ENCODE results near the gene REXO1.

REXO1 gene

DNA sequence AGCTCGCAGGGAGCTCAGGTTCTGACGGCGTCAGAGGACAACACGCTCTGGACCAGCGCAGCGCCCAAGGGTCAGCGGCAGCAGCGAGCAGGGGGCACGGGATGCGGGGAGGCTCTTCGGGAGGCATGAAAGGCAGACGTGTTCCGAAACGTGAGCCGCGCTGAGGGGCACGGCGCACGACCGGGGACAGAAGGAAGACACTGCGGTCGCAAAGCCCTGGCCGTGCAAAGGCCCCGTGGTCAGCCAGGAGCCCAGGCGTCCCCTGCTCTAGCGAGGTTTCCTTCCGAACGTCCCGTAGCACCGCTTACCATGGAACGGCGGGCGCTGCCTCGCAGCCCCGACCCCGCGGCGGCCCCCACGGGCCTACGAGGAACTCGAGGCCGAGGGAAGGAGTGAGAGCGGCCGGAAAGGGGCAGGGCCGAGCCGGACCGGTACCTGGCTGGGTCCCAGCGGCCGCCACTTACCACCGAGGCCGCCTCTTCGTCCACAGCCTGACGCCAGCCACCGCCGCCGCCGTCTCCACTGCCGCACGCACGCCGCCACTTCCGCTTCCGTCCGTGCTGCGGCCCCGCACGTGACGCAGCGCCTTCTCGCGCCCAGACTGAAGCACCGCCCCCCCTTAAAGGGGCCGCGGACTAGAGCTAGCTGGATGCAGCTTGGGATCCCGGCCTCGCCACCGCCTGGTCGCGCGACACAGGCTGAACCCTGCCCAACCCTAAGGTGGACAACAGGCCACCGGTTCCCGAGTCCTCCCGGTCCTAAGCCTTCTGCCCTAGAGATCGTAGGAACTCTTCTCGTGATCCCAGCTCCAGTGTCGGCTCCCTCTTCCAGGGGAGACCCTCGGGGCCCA is 27.6 kb upstream of the REXO1 start:
- POLR2A ChIA-PET: interaction anchor here (0.5 to 2.8 kb wide), 14 partner anchors 9 to 690 kb away, joined by 3 to 22 read pairs (median 3); partner anchors contain the start of genes ABHD17A, ADAT3 and SCAMP4
- no peaks in the 10 kb centered on the region for H3K9me3 ChIP-seq (ENCODE audit: control insufficient read depth, insufficient read depth, low read depth, low read length)
- H3K4me3 ChIP-seq (ENCODE audit: low read depth, low read length): peak overlapping the region; percentile 96
- CTCF ChIA-PET: interaction anchor here (0.7 to 1.7 kb wide), 9 partner anchors 11 to 203 kb away, joined by 3 to 6 read pairs (median 3); no protein-coding TSS in a partner anchor
- peak overlapping the region; percentile 89 for H3K27ac ChIP-seq (ENCODE audit: extremely low read depth, low read depth, low read length)
- H3K4me1 ChIP-seq (ENCODE audit: control insufficient read depth, insufficient read depth, low read length): peaks cover 10% of the 10 kb centered on the region
- peaks cover 0 to 27% of the 10 kb centered on the region in 2 experiments; a peak in 2 of 3 replicates for H3K36me3 ChIP-seq (ENCODE audit: control insufficient read depth in 2 of 2, insufficient read depth in 1 of 2, low read length in 2 of 2)
- TF ChIP-seq SCRT1 (tag by site-specific recombination; IDR thresholded peaks at IDR 0.05; ENCODE audit: borderline replicate concordance) (no peak), ZNF48 (tag by site-specific recombination; IDR thresholded peaks at IDR 0.05) (no peak), ZNF274 (IDR thresholded peaks at IDR 0.05; ENCODE audit: low read length) (no peak), ZNF274 (tag by site-specific recombination; IDR thresholded peaks at IDR 0.05; ENCODE audit: borderline replicate concordance) (no peak), MEIS1 (CRISPR knock-in tag; IDR thresholded peaks at IDR 0.05; ENCODE audit: borderline replicate concordance) (no peak), ZFHX2 (tag by site-specific recombination; conservative IDR thresholded peaks at IDR 0.05) (no peak; the same call in 1 of the 2 replicates), ZNF174 (tag by site-specific recombination; IDR thresholded peaks at IDR 0.05) (no peak), ZNF121 (tag by site-specific recombination; IDR thresholded peaks at IDR 0.05) (no peak), KLF10 (tag by site-specific recombination; IDR thresholded peaks at IDR 0.05) (peak; percentile 43; the same call in 1 of the 2 replicates), ZNF837 (tag by site-specific recombination; IDR thresholded peaks at IDR 0.05) (no peak), ZBTB48 (tag by site-specific recombination; IDR thresholded peaks at IDR 0.05) (no peak), ZNF830 (tag by site-specific recombination; IDR thresholded peaks at IDR 0.05; ENCODE audit: low read depth) (no peak), ZFP41 (tag by site-specific recombination; IDR thresholded peaks at IDR 0.05; ENCODE audit: borderline replicate concordance) (no peak), ZNF654 (tag by site-specific recombination; IDR thresholded peaks at IDR 0.05; ENCODE audit: low read depth) (no peak), ZNF391 (tag by site-specific recombination; IDR thresholded peaks at IDR 0.05; ENCODE audit: borderline replicate concordance, low read depth) (peak; percentile 88), ZNF670 (tag by site-specific recombination; IDR thresholded peaks at IDR 0.05; ENCODE audit: low read depth) (no peak), ZNF324 (tag by site-specific recombination; IDR thresholded peaks at IDR 0.05) (no peak), ZNF24 (tag by site-specific recombination; IDR thresholded peaks at IDR 0.05) (peak; percentile 75), ZNF768 (tag by site-specific recombination; IDR thresholded peaks at IDR 0.05) (no peak)
- TF ChIP-seq, protein P1, sequence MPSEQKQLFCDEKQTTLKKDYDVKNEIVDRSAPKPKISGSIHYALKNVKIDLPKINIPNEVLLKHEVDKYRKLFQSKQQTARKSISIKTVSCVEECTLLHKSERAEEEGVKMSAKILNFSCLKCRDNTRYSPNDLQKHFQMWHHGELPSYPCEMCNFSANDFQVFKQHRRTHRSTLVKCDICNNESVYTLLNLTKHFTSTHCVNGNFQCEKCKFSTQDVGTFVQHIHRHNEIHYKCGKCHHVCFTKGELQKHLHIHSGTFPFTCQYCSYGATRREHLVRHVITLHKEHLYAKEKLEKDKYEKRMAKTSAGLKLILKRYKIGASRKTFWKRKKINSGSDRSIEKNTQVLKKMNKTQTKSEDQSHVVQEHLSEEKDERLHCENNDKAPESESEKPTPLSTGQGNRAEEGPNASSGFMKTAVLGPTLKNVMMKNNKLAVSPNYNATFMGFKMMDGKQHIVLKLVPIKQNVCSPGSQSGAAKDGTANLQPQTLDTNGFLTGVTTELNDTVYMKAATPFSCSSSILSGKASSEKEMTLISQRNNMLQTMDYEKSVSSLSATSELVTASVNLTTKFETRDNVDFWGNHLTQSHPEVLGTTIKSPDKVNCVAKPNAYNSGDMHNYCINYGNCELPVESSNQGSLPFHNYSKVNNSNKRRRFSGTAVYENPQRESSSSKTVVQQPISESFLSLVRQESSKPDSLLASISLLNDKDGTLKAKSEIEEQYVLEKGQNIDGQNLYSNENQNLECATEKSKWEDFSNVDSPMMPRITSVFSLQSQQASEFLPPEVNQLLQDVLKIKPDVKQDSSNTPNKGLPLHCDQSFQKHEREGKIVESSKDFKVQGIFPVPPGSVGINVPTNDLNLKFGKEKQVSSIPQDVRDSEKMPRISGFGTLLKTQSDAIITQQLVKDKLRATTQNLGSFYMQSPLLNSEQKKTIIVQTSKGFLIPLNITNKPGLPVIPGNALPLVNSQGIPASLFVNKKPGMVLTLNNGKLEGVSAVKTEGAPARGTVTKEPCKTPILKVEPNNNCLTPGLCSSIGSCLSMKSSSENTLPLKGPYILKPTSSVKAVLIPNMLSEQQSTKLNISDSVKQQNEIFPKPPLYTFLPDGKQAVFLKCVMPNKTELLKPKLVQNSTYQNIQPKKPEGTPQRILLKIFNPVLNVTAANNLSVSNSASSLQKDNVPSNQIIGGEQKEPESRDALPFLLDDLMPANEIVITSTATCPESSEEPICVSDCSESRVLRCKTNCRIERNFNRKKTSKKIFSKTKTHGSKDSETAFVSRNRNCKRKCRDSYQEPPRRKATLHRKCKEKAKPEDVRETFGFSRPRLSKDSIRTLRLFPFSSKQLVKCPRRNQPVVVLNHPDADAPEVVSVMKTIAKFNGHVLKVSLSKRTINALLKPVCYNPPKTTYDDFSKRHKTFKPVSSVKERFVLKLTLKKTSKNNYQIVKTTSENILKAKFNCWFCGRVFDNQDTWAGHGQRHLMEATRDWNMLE (tag by site-specific recombination; conservative IDR thresholded peaks at IDR 0.05; ENCODE audit: low read depth): peak; percentile 35; the same call in 1 of the 2 replicates
- TF ChIP-seq, protein P2, sequence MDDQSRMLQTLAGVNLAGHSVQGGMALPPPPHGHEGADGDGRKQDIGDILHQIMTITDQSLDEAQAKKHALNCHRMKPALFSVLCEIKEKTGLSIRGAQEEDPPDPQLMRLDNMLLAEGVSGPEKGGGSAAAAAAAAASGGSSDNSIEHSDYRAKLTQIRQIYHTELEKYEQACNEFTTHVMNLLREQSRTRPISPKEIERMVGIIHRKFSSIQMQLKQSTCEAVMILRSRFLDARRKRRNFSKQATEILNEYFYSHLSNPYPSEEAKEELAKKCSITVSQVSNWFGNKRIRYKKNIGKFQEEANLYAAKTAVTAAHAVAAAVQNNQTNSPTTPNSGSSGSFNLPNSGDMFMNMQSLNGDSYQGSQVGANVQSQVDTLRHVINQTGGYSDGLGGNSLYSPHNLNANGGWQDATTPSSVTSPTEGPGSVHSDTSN (CRISPR knock-in tag; IDR thresholded peaks at IDR 0.05): no peak; the same call in none of the 2 replicates
- TF ChIP-seq, protein P3, sequence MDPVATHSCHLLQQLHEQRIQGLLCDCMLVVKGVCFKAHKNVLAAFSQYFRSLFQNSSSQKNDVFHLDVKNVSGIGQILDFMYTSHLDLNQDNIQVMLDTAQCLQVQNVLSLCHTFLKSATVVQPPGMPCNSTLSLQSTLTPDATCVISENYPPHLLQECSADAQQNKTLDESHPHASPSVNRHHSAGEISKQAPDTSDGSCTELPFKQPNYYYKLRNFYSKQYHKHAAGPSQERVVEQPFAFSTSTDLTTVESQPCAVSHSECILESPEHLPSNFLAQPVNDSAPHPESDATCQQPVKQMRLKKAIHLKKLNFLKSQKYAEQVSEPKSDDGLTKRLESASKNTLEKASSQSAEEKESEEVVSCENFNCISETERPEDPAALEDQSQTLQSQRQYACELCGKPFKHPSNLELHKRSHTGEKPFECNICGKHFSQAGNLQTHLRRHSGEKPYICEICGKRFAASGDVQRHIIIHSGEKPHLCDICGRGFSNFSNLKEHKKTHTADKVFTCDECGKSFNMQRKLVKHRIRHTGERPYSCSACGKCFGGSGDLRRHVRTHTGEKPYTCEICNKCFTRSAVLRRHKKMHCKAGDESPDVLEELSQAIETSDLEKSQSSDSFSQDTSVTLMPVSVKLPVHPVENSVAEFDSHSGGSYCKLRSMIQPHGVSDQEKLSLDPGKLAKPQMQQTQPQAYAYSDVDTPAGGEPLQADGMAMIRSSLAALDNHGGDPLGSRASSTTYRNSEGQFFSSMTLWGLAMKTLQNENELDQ (tag by site-specific recombination; IDR thresholded peaks at IDR 0.05; ENCODE audit: low read depth): no peak
- TF ChIP-seq, protein P4, sequence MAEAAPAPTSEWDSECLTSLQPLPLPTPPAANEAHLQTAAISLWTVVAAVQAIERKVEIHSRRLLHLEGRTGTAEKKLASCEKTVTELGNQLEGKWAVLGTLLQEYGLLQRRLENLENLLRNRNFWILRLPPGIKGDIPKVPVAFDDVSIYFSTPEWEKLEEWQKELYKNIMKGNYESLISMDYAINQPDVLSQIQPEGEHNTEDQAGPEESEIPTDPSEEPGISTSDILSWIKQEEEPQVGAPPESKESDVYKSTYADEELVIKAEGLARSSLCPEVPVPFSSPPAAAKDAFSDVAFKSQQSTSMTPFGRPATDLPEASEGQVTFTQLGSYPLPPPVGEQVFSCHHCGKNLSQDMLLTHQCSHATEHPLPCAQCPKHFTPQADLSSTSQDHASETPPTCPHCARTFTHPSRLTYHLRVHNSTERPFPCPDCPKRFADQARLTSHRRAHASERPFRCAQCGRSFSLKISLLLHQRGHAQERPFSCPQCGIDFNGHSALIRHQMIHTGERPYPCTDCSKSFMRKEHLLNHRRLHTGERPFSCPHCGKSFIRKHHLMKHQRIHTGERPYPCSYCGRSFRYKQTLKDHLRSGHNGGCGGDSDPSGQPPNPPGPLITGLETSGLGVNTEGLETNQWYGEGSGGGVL (tag by site-specific recombination; IDR thresholded peaks at IDR 0.05): no peak
- TF ChIP-seq, protein P5, sequence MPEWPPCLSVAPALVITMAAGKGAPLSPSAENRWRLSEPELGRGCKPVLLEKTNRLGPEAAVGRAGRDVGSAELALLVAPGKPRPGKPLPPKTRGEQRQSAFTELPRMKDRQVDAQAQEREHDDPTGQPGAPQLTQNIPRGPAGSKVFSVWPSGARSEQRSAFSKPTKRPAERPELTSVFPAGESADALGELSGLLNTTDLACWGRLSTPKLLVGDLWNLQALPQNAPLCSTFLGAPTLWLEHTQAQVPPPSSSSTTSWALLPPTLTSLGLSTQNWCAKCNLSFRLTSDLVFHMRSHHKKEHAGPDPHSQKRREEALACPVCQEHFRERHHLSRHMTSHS (tag by site-specific recombination; IDR thresholded peaks at IDR 0.05): 0 out of 2 replicates have a peak, but pooled peaks have one; percentile 9

Measured in HEK293 (cell line).